HUES48 (cell line): Measurements from ENCODE around the gene C4B.
"Not testable (repeated sequence)": the region's sequence is repeated elsewhere in the genome, so short reads cannot be mapped to it uniquely, and the experiment has no call there.

Experiments used
- H3K27ac ChIP-seq: one replicate; pipeline ENCODE4 v1.7.0; 2013; ENCODE audit warnings: low read depth, low read length, inconsistent platforms
- H3K27me3 ChIP-seq: 2 replicates; pipeline ENCODE4 v1.6.1; 2013; ENCODE audit warnings: mild to moderate bottlenecking, low read length; ENCODE audit not compliant: control insufficient read depth, insufficient read depth
- H3K36me3 ChIP-seq: 2 replicates; pipeline ENCODE4 v1.6.1; 2013; ENCODE audit warnings: low read length; ENCODE audit not compliant: control insufficient read depth, insufficient read depth
- H3K4me1 ChIP-seq: 2 replicates; pipeline ENCODE4 v1.6.1; 2013; ENCODE audit warnings: mild to moderate bottlenecking, low read length; ENCODE audit not compliant: control insufficient read depth, insufficient read depth
- H3K4me3 ChIP-seq: 2 replicates; pipeline ENCODE4 v1.5.1; 2013; ENCODE audit warnings: mild to moderate bottlenecking, low read depth, low read length
- H3K9ac ChIP-seq: 2 replicates; pipeline ENCODE4 v1.6.1; 2013; ENCODE audit warnings: mild to moderate bottlenecking, low read depth, low read length, moderate library complexity
- H3K9me3 ChIP-seq: 2 replicates; pipeline ENCODE4 v1.6.1; 2013; ENCODE audit warnings: low read length; ENCODE audit not compliant: control insufficient read depth, insufficient read depth

Gene C4B

GRCh38 chr6:32038878-32039277 is 24.3 kb downstream of the C4B start:
- H3K27ac ChIP-seq, H3K27me3 ChIP-seq, H3K36me3 ChIP-seq, H3K9me3 ChIP-seq, H3K4me1 ChIP-seq, H3K9ac ChIP-seq, H3K4me3 ChIP-seq: not testable (repeated sequence)

GRCh38 chr6:32039321-32040274 is 25.0 kb downstream of the C4B start:
- H3K4me3 ChIP-seq, H3K4me1 ChIP-seq, H3K27ac ChIP-seq, H3K27me3 ChIP-seq, H3K9ac ChIP-seq, H3K36me3 ChIP-seq, H3K9me3 ChIP-seq: not testable (repeated sequence)

GRCh38 chr6:32040299-32041049 is 25.9 kb downstream of the C4B start:
- not testable (repeated sequence) for H3K9me3 ChIP-seq, H3K36me3 ChIP-seq, H3K4me1 ChIP-seq, H3K27ac ChIP-seq, H3K9ac ChIP-seq, H3K27me3 ChIP-seq, H3K4me3 ChIP-seq

GRCh38 chr6:32041050-32041321 is 26.4 kb downstream of the C4B start:
- not testable (repeated sequence) for H3K36me3 ChIP-seq, H3K27me3 ChIP-seq, H3K4me1 ChIP-seq, H3K27ac ChIP-seq, H3K9ac ChIP-seq, H3K9me3 ChIP-seq, H3K4me3 ChIP-seq

- H3K4me3 ChIP-seq, H3K27me3 ChIP-seq, H3K36me3 ChIP-seq, H3K27ac ChIP-seq, H3K4me1 ChIP-seq, H3K9me3 ChIP-seq, H3K9ac ChIP-seq: not testable (repeated sequence)
Measured at GRCh38 chr6:32041385-32041784, 26.8 kb downstream of the C4B start.

- not testable (repeated sequence) for H3K9ac ChIP-seq, H3K4me3 ChIP-seq, H3K27ac ChIP-seq, H3K36me3 ChIP-seq, H3K9me3 ChIP-seq, H3K27me3 ChIP-seq, H3K4me1 ChIP-seq
Measured at GRCh38 chr6:32042276-32042675, 27.7 kb downstream of the C4B start.

- not testable (repeated sequence) for H3K27ac ChIP-seq, H3K4me3 ChIP-seq, H3K36me3 ChIP-seq, H3K9me3 ChIP-seq, H3K4me1 ChIP-seq, H3K9ac ChIP-seq, H3K27me3 ChIP-seq
Measured at GRCh38 chr6:32043589-32044380, 29.2 kb downstream of the C4B start.

GRCh38 chr6:32044916-32045315 is 30.3 kb downstream of the C4B start:
- not testable (repeated sequence) for H3K9me3 ChIP-seq, H3K4me3 ChIP-seq, H3K4me1 ChIP-seq, H3K27me3 ChIP-seq, H3K36me3 ChIP-seq, H3K9ac ChIP-seq, H3K27ac ChIP-seq

GRCh38 chr6:32045811-32046449 is 31.3 kb downstream of the C4B start:
- H3K4me1 ChIP-seq: no peaks in the 10 kb centered on the region
- H3K4me3 ChIP-seq: no peak overlapping the region
- no peak overlapping the region for H3K27ac ChIP-seq
- no peaks in the 10 kb centered on the region for H3K36me3 ChIP-seq
- no peaks in the 10 kb centered on the region for H3K9me3 ChIP-seq
- no peaks in the 10 kb centered on the region for H3K27me3 ChIP-seq
- H3K9ac ChIP-seq: no peak overlapping the region

- no peak overlapping the region for H3K27ac ChIP-seq
- no peaks in the 10 kb centered on the region for H3K36me3 ChIP-seq
- no peaks in the 10 kb centered on the region for H3K4me1 ChIP-seq
- H3K9ac ChIP-seq: no peak overlapping the region
- H3K4me3 ChIP-seq: no peak overlapping the region
- H3K27me3 ChIP-seq: no peaks in the 10 kb centered on the region
- H3K9me3 ChIP-seq: no peaks in the 10 kb centered on the region
Measured at GRCh38 chr6:32046450-32047083, 32.0 kb downstream of the C4B start.
